GM21526 (cell line): ENCODE data around the gene NOXO1.

Experiments used
- ATAC-seq: cut with Tn5 transposase; IDR thresholded peaks from one replicate; pipeline ENCODE4 v1.9.1; 2021; ENCODE audit warnings: moderate library complexity; ENCODE audit not compliant: unreplicated experiment, low FRiP score

Gene NOXO1, protein sequence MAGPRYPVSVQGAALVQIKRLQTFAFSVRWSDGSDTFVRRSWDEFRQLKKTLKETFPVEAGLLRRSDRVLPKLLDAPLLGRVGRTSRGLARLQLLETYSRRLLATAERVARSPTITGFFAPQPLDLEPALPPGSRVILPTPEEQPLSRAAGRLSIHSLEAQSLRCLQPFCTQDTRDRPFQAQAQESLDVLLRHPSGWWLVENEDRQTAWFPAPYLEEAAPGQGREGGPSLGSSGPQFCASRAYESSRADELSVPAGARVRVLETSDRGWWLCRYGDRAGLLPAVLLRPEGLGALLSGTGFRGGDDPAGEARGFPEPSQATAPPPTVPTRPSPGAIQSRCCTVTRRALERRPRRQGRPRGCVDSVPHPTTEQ

DNA sequence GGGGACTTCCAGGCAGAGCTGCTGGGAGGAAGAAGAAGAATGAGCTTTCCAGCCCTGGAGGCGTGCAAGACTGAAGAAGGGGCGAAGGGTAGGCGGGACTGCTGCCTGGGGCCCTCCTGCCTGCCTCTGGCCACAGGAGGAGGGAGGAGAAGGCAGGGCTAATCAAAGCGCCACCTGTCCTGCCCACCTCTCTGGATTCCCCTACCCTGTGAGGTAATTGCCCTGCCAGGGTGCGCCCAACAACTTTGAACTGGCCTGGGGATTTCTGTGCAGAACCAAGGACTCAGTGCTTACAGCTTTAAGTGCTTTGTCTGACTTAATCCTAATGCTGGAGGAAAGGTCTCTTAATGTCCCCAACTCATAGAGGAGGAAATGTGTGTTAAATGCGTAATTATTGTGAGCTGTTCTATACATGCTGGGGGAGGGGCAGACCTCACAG, at the start of gene NOXO1:
TSS of gene NOXO1 (minus strand) at position 72 of the 439 bp plus-strand sequence. CDS start 290 bp downstream, outside the sequence.
- no peak for ATAC-seq

DNA sequence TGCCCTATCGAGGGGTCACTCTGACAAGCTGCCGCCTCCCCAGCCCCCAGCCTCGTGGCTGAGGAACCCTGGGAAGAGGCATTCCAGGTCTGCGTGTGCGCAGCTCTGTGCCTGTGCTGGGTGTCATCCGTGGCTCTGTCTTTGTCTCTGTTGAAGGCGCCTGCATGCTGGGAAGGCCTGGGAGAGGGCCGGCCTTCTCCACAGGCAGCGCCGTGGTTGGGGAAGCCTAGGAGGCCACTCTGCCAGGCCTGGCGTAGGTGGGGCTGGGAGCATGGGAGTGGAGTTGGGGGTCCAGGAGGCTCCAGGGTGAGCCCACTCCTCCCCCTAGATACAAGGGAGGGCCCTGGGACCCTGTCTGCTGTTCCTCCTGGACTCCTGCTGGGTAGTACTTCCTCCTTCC, 48.8 kb upstream of the NOXO1 start:
- ATAC-seq, result no peak

DNA sequence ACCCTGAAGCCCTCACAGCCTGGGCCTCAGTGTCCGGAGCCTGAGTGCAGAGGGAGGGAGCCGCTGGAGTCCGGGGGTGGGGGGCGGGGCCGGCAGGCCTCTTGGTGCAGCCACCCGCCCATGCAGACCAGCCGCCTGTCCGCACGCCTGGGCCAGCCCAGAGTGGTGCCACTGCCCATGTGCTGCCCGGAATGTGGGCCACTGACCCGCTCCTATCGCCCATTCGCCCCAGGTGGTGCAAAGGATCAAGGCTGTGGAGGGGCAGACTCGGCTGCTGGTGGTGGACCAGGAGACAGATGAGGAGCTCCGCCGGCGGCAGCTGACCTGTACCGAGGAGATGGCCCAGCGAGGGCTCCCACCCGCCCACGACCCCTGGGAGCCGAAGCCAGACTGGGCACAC, 48.1 kb upstream of the NOXO1 start:
- ATAC-seq, result no peak

DNA sequence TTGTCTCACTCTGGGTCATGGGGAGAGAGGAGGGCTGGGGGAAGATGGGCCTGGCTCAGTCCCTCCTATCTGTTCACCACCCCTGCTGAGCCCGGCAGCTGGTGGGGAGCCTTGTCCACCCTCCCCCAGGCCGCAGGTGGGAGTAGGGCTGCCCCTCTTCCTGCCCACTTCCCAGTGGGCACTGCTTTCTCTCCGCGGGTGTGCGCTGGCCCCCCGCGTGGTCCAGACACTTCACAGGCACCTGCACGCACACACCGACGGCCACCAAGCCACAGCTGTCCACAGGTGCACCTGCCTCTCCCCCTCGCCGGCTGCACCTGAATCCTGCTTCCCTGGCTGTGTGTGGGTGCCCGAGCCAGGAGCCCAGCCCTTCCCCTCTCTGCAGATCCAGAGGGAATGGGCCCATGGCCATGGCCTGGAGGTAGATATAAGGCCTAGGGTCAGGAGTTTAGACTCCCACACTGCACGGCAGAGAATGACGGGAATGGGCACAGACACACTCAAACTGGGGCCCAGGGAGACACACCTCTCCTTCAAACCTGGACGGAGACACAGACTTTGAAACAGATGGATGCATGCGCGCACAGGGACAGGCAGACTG, 47.5 kb upstream of the NOXO1 start:
- ATAC-seq, result no peak

DNA sequence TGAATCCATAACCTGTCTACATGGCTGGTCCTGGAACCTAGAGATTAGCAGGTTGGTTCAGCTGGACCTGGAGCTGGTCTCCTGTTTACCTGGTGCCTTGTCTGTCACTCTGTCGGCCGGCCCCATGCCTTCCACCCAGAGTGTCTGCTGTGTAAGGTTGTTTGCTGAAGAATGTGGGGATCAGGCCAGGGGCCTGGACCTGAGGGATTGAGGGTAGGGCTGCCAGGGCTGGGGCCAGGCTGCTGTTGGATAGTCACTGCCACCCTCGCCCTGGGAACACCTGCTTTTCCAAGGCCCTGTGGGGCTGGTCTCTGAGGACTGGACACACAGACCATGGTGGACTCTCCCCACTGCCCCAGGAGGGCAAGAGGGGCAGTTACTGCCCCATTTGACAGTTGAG, 46.9 kb upstream of the NOXO1 start:
- no peak for ATAC-seq

DNA sequence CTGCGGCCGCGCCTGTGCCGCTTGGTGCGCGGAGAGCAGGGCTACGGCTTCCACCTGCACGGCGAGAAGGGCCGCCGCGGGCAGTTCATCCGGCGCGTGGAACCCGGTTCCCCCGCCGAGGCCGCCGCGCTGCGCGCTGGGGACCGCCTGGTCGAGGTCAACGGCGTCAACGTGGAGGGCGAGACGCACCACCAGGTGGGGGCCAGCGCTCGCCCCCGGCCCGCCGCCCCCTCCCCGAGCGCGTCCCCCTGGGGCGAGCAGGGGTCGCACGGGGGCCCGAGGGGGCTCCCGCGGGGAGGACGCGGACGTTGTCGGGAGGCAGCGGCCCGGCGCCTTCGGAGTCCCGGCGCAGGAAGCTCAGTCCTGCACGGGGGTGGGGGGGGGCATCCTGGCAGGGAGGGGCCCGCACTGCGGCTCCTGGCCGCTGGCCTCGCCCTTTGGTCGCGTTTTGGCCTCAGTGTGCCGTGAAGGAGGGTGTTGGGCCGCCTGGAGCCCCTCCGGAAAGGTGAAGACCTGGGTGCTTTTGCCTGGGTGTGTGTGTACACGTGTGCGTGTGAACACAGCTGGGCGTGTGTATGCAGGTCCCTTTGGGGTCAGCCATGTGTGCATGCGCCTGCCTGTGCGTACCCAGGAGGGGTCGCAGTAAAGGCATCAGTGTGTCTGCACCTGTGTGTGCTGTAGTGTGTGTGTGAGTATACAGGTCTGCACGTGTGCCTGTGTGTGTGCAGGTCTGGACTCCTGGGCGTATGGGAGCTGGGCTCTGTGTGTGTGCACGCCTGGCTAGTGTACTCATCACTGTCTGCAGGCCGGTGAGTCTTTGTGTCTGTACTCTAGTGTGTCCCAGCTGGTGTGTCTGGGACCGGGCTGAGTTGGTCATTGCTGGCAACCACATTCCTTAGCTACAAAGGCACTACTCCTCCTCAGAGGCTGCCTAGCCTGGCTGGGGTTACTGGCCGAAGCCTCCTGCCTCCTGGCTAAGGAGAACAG, 46.0 kb upstream of the NOXO1 start:
- ATAC-seq, result no peak

DNA sequence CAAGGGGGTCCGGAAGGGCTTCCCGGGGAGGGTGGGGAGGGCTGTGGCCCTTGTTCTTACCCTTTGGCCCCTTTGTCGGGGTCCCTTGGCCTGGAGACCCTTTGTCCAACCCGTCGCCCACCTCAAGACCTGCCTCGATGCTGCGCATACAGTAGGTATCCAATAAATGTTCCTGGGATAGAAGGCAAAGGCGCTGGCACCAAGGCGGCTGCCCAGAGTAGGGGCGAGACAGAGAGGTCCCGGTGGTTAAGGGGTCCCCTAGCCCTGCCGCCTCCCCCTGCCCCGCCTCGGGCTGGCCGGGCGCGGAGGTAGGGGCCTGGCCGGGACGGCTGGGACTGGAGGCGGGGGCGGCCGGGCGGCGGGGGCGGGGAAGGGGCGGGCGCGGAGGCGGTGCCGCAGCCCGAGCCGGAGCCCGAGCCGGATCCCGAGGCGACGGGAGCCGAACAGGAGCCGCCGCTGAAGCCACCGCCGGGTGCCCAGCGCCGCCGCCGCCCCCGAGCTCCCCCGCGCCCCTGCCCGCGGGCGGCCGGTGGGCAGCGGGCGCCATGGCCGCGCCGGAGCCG, 45.3 kb upstream of the NOXO1 start, which contains the start of gene NHERF2:
TSS of gene NHERF2 (plus strand) at position 442 of the 563 bp plus-strand sequence. CDS start at position 546, 104 bp downstream.
- no peak for ATAC-seq

DNA sequence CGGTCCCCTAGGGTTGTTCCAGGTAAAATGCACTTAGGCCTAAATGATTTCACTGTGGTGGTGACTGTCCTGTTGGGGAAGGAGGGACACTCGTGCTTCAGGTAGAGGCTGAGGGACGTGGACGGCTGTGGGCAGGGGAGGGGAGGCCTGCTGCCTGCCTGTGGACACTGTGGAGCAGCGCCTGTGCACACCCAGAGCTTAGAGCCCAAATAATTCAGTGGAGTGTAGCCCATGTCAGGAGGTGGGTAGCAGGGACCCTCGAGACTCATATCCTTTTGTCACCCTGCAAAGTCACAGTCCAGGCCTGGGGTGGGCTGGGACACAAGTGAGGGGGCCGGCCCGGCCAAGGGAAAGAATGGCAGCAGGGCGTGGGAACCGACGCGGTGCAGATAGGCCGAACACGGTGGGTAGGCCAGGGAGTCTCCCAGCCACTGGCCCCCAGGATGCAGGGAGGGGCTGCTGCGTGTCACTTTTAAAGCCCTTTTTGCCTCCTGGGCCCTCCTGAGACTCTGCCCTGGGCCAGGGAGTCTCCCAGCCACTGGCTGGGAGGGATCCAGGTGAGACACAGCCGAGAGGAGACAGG, 44.7 kb upstream of the NOXO1 start:
- no peak for ATAC-seq

DNA sequence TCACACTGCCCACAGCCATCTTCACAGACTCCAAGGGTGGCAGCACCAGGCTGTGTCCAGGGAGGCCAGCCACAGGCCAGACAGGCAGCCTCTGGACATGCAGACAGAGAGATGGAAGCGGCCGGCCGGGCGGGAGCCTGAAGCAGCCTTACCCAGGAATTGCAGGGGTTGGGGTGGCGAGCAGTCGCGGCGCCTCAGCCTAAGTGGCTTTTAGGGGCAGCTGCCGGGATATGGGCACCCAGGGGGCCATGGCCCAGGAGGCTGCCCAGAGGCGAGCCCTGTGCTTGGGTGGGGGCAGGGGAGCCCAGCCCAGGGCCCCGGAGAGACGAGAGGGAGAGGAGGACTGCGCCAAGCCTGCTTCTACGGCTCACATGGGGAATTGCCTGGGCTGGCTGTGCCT, 44.0 kb upstream of the NOXO1 start:
- no peak for ATAC-seq

DNA sequence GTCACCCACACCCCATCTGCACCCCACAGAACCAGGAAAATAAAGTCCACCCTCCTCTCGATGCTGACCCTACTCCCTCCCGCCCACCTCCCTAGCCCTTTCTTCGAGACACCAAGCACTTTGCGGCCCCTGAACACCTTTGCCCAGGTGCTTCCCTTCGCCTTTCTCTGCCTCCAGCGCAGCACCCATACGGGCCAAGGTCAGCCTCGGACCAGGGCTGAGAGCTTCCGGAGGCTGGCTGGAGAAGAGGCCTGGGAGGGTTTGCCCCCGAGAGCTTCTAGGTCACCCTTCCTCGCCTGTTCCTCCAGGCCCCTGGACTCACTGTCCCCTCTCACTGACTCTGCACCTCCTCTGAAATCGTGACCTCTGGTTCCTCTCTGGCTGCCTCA, 42.8 kb upstream of the NOXO1 start:
- ATAC-seq, result no peak

DNA sequence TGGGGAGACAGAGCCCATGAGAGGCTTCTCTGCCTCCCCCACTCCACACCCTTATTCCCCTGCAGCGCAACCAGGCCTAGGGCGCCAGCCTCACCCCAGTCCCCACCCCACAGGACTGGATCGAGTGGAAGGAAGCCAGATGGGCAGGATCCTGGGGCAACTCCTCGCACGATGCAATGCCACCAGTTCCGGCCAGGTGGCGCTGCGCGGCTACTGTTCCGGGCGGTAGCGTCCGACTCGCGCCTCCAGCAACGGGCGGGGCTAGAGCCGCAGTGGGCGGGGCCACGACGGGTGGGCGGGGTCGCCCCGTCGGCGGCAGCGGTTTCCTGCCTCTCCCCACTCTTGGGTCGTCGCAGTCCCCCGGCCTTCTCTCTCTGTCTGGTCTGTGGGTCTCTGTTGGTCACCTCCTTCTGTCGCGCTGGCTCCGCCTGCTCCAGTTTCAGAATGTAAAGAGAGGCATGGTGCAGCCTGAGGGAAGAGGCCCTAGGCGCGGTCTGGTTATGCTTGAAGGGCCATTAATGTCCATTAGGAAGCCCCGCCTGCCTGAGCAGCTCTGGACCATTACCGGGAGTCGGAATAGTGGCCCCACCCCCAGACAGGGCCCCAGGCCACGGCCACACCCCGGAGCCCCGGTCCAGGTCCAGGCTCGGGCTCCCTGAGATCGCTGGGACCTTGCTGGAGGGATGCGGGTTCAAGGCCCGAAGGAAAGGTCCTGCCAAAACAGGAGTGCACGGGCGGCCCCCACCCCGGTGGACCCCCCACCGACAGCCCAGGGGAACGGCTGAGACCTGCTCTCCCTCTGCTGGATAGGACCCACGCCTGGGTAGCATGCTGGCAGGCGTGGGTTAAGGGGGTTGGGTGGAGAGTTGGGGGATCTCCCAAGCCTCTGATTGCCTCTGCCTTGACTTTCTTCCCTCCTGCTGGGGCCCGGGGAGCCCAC, 42.1 kb upstream of the NOXO1 start:
- peak; percentile 69 for ATAC-seq

DNA sequence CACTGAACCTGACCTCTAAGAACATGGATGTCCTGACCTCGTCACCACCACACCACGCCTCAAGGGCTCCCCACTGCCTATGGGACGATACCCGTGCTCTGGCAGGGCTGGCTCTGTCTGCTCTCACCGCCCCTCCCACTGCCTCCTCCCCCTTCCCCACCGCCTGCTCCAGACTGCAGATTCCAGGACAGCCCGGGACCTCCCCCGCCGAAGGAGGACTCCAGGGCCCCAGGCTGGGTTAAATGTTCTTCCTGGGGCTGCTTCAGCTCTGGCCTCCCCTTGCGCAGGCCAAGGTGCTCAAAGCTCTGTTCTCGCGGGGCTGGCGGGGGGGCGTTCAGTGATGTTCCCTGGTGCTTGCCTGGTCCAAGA, 41.4 kb upstream of the NOXO1 start:
- no peak for ATAC-seq

DNA sequence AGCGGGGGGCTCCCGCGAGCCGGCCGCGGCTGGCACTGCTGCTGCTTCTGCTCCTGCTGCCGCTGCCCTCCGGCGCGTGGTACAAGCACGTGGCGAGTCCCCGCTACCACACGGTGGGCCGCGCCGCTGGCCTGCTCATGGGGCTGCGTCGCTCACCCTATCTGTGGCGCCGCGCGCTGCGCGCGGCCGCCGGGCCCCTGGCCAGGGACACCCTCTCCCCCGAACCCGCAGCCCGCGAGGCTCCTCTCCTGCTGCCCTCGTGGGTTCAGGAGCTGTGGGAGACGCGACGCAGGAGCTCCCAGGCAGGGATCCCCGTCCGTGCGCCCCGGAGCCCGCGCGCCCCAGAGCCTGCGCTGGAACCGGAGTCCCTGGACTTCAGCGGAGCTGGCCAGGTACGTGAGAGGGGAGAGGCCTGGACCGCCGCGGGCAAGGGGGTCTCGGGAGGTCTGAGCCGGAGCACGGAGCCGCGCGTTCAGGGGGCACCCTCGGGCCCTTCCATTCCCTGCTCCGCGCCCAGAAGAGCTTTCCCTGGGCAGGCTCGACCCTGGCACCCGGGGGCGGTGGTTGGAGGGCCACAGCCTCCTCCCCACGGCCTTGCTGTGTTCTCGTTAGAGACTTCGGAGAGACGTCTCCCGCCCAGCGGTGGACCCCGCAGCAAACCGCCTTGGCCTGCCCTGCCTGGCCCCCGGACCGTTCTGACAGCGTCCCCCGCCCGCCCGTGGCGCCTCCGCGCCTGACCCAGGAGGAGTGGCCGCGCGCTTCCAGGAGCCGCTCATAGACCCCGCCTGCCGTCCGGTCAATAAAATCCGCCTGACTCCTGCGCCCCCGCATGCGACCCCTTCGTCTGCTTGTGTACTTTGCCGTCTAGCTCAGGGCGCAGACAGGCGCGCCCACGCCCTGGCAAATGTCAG, 38.9 kb upstream of the NOXO1 start:
- no peak for ATAC-seq

DNA sequence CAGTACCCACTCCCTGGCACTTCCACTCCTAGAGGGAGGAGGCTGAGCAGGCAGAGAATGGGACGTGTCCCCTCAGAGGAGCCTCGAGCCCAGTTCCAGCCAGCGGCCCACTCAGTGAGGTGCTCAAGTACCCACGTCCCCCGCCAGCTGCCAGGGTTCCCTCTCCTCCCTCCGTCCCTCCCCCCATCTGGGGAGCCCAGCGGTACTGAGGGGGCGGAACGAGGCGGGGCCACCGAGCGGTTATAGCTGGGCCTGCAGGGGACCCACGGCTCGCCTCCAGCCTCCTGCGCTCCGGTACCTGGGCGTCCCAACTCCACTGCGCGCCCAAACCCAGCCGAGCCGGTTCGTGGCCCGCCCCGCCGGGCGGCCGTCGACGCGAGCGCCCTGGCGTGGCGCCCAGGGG, 38.2 kb upstream of the NOXO1 start, which contains the start of gene NPW:
TSS of gene NPW (plus strand) at position 268 of the 403 bp plus-strand sequence.
- no peak for ATAC-seq

DNA sequence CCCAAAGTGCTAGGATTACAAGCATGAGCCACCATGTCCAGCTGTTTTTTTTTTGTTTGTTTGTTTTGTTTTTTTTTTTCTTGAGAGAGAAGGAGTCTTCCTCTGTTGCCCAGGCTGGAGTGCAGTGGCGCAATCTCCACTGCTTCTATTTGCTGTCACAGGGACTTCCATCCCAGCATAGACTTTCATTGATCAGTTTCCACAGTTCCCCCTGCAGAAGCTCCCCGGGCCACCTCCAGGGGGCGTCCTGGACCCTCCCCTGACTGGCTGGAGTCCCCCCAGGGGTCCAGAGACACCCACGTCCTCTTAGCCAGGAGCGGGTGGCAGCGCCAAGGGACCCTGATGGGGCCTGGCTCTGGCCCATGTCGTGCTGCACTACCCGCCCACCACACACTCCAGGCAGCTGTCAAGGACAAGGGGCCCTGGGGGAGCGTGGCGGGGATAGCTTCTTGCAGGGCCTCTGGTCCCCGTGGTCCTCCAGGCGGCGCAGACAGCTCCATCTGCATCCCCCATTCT, 35.2 kb upstream of the NOXO1 start:
- ATAC-seq, result no peak

DNA sequence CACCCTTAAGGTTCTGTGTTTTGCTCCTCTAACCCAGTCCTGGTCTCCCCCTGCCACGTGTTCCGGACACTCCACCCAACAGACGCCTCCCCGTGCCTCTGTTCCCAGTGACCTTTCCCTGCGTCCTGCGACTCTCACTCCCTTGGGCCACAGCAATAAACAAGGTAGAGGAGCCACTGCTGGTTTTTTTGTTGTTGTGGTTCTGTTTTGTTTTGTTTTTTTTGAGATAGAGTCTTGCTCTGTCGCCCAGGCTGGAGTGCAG, 34.6 kb upstream of the NOXO1 start:
- no peak for ATAC-seq

DNA sequence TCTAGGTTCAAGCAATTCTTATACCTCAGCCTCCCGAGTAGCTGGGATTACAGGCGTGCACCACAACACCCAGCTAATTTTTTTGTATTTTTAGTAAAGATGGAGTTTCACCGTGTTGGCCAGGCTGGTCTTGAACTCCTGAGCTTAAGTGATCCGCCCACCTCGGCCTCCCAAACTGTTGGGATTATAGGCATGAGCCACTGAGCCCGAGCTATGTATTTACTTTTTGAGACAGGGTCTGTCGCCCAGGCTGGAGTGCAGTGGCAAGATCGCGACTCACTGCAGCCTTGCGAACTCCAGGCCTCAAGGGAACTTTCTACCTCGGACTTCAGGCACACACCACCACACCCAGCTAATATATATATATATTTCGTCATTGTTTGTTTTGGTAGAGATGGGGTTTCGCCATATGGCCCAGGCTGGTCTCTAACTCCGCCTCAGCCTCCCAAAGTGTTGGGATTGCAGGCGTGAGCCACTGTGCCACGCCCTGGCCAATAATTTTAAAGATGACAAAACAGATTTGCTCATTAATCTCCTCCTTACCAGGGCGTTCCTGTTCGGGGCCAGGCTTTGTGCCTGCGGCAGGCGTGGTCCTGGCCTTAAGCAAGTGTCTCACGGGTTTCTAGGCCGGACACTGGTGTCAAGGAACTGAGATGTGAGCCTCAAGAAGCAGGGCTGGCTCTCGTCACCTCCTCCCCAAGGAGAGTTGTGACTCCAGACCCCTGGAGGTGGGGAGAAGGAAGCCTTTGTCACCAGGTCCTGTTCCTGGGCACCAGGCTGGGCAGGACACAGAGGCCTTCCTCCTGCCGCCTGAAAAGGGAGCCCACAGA, 34.1 kb upstream of the NOXO1 start:
- no peak for ATAC-seq
